Ovary (tissue), 3 donors: ENCODE measurements around the gene GSTM2.

Source experiments
- CTCF ChIP-seq, 3 donors: fragments of 450-650 bp in 2 of 3; fragments of 200-600 bp in 1 of 3; IDR thresholded peaks; one replicate each; pipeline versions ENCODE4 v1.5.1 to v1.8.0; 2016 to 2022; ENCODE audit warnings: antibody characterized with exemption in 3 of 3, mild to moderate bottlenecking in 1 of 3
- EP300 ChIP-seq: sonication (generic); formaldehyde crosslinking; IDR thresholded peaks from one replicate; pipeline ENCODE4 v1.6.1; 2017; ENCODE audit warnings: antibody characterized with exemption
- POLR2A ChIP-seq: fragments of 450-650 bp; IDR thresholded peaks from one replicate; pipeline ENCODE4 v1.6.1; 2017; ENCODE audit warnings: antibody characterized with exemption, mild to moderate bottlenecking, moderate library complexity
- donor health status: DM: no; HTN: no; CAD: no.

- TF ChIP-seq CTCF (IDR thresholded peaks at IDR 0.05) (no peak), POLR2A (no peak), EP300 (no peak)
These were observed 10.5 kb upstream of the GSTM2 start for GRCh38 chr1:109657395-109657794.
